GM19463 (cell line): Measurements from ENCODE around the gene SERF2.

Source experiments
- ATAC-seq: cut with Tn5 transposase; IDR thresholded peaks from one replicate; pipeline ENCODE4 v1.9.1; 2021; ENCODE audit warnings: mild to moderate bottlenecking, moderate library complexity; ENCODE audit not compliant: unreplicated experiment

SERF2 gene

GRCh38 chr15:43791993-43792760 is at the start of gene SERF2:
Gene SERF2 (plus strand): TSS chr15:43792320. CDS start chr15:43792377, 57 bp downstream.
- ATAC-seq, result peak; percentile 86

GRCh38 chr15:43746245-43746902 is 45.7 kb upstream of the SERF2 start, which contains the start of gene PDIA3:
Gene PDIA3 (plus strand): TSS chr15:43746438. CDS start chr15:43746540, 102 bp downstream.
- ATAC-seq, result peak; percentile 84

- peak; percentile 15 for ATAC-seq
These were observed 45.2 kb upstream of the SERF2 start for GRCh38 chr15:43746903-43747309.

- no peak for ATAC-seq
These were observed 43.7 kb upstream of the SERF2 start for GRCh38 chr15:43748376-43748775.

GRCh38 chr15:43749690-43750345 is 42.3 kb upstream of the SERF2 start:
- no peak for ATAC-seq

- ATAC-seq, result no peak
These were observed 40.2 kb upstream of the SERF2 start for GRCh38 chr15:43751885-43752284.

GRCh38 chr15:43762824-43763223 is 29.3 kb upstream of the SERF2 start:
- ATAC-seq, result no peak

GRCh38 chr15:43763819-43764446 is 28.2 kb upstream of the SERF2 start:
- no peak for ATAC-seq

GRCh38 chr15:43769584-43770228 is 22.4 kb upstream of the SERF2 start:
- ATAC-seq, result no peak

- ATAC-seq, result no peak
These were observed 20.3 kb upstream of the SERF2 start for GRCh38 chr15:43771816-43772215.

GRCh38 chr15:43772624-43773023 is 19.5 kb upstream of the SERF2 start:
- ATAC-seq, result no peak

- no peak for ATAC-seq
These were observed 18.1 kb upstream of the SERF2 start for GRCh38 chr15:43774062-43774461.

- no peak for ATAC-seq
These were observed 16.6 kb upstream of the SERF2 start for GRCh38 chr15:43775411-43775965.

- ATAC-seq, result peak; percentile 58
These were observed 15.9 kb upstream of the SERF2 start for GRCh38 chr15:43776101-43776717.

GRCh38 chr15:43776718-43777266 is 15.3 kb upstream of the SERF2 start, which contains the start of gene ELL3:
Gene ELL3 (minus strand): TSS chr15:43776966. CDS start chr15:43776901, 65 bp downstream.
- ATAC-seq, result peak; percentile 36

GRCh38 chr15:43777267-43777914 is 14.7 kb upstream of the SERF2 start:
- ATAC-seq, result peak; percentile 67

GRCh38 chr15:43779016-43779415 is 13.1 kb upstream of the SERF2 start:
- ATAC-seq, result no peak

- ATAC-seq, result no peak
These were observed 2.7 kb upstream of the SERF2 start for GRCh38 chr15:43789409-43789808.
